CD4-positive, alpha-beta T cell treated with Interferon alpha-2 for 1 hour (primary cell): ENCODE data around the gene ABCA5.
"Not testable (repeated sequence)": the region's sequence is repeated elsewhere in the genome, so short reads cannot be mapped to it uniquely, and the experiment has no call there.

Experiments used
- DNase-seq, 2 donors: peaks; one replicate each; pipeline ENCODE4 v3.0.0-alpha.2; 2020 to 2022

Gene ABCA5

DNA sequence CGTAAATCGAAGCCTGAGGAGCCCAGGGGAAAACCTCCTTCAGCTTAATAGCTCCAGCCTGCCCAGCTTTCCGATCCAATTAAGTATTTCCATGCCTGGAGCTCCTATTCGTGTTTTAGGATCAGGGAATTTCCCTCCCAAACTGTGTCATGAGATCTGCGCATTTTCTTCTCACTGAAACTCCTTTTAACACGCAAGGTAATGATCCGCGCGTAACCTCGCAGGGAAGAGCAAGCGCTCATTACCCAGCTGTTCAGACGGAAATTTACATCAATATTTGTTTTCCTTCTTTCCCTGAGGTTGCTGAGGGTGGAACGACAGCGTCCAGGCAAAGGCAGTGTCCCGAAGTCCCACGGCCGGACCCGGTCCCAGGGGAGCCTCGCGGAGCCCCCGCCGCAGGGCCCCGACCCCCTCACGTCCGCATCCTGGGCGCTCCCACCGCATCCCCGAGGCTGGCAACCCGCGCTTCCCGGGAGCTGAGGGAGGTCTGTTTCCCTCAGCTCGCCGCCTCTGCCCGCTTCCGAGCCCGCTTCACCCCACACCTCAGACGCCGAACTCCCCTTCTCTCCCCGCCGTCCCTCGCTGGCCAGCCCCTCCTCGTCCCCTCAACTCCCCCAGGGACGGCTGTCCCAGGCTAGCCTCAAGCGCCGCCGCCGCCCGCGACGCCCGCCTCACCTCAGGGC is 415 bp downstream of the ABCA5 start:
- peak in 1 of 2 donors; percentile 16 for DNase-seq

GRCh38 chr17:69325518-69326376 is 1.2 kb downstream of the ABCA5 start:
- no peak for DNase-seq

GRCh38 chr17:69323806-69324205 is 3.1 kb downstream of the ABCA5 start:
- DNase-seq = no peak

GRCh38 chr17:69320908-69321238 is 6.1 kb downstream of the ABCA5 start:
- no peak for DNase-seq

DNA sequence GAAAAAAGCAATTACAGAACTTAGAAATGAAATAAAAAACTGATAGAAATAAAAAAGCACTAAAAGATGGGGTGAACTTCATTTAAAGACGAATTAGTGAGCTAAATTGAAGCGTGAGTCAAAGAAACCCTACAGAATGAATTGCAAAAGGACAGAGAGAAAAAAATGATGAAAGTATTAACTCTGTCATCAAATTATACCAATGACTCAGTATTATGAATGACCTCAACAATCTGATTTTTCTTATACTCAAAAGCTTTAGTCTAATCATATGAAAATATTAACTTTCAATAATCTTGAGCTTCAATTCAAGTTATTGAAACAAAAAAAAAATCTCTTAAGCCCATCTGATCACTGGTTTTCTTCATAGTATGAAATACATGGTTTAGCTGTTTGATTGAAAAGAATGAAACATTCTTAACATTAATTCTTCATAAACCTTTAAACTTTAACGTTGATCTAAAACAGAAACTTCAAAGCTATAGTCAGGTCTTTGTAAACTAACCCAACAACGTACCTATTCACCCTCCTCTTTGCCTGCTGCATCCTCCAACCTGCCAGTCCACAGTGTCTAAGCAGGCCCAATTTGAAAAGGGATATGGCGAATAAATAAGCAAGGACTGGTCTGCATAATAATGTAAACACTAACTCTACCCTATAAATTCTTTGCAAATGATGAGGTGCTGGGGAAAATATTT is 6.6 kb downstream of the ABCA5 start:
- DNase-seq = no peak

- no peak for DNase-seq
Observed at GRCh38 chr17:69317625-69318024, 9.3 kb downstream of the ABCA5 start.

GRCh38 chr17:69314246-69315065 is 12.5 kb downstream of the ABCA5 start:
- DNase-seq = no peak

DNA sequence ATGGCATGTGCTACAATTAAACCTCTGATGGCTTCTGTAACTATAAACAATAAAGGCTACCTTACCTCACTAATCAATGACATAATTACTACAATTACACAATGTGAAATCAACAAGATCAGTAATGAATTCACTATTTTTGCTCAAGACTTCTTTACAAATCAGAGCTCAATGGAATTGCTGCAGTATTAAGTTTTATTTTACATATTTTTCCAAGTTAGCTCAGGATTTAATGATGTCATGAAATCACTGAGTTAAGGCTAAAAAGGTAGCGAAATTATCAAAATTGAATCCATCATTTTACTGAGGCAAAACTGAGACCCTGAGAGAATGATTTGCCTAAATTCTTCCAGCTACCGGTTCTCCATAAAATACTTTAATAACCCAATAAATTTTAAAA is 21.8 kb downstream of the ABCA5 start:
- no peak for DNase-seq

GRCh38 chr17:69302682-69303081 is 24.3 kb downstream of the ABCA5 start:
- no peak for DNase-seq

DNA sequence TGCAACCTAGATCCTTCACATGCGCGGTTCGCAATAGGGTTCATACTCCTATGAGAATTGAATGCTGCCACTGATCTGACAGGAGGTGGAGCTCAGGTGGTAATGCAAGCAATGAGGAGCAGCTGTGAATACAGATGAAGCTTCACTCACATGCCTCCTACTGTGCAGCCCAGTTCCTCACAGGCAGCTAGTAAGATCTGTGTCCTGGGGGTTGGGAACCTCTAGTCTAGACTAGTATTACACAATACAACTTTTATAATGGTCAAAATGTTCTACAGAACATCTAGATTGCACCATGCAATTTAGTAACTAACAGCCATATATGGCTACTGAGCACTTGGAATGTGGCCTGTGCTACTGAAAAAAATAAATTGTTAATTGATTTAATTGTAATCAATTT is 26.7 kb downstream of the ABCA5 start:
- DNase-seq = no peak

DNA sequence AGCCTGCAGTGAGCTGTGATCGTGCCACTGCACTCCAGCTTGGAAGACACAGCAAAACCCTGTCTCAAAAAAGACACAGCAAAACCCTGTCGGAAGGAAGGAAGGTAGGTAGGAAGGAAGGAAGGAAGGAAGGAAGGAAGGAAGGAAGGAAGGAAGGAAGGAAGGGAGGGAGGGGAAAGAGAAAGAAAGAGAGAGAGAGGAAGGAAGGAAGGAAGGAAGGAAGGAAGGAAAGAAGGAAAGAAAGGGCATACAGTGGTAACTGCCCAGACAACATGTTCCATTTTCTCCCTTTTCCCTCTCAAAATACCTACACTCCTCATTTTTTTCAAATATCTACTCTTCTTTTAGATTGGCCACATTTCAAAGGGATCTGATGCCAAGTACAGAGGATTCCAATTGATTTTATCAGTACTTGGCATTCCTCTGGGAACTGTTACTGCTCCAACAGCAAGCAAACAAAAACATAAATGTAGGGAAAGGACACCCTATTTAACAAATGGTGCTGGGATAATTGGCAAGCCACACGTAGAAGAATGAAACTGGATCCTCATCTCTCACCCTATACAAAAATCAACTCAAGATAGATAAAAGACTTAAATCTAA is 28.7 kb downstream of the ABCA5 start:
- DNase-seq = not testable (repeated sequence)

- DNase-seq = no peak
Observed at GRCh38 chr17:69287168-69287567, 39.8 kb downstream of the ABCA5 start.

DNA sequence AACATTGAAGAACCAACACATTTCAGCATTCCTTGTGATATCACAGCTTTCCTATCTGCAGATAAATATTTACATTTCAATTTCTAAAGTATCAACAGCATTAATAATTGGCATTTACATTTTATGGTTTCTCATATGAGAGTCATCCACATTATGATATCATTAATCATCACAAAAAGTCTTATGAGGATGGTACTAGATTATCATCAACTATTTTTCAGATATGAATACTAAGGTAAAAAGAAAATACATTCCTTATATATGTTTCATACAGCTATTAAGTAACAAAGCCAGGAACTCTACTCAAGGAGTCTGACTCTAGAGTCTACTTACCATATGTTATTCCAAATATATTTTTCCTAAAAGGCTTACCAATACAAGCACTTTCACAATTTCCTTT is 40.7 kb downstream of the ABCA5 start:
- DNase-seq = no peak

- no peak for DNase-seq
Observed at GRCh38 chr17:69284646-69285045, 42.3 kb downstream of the ABCA5 start.

DNA sequence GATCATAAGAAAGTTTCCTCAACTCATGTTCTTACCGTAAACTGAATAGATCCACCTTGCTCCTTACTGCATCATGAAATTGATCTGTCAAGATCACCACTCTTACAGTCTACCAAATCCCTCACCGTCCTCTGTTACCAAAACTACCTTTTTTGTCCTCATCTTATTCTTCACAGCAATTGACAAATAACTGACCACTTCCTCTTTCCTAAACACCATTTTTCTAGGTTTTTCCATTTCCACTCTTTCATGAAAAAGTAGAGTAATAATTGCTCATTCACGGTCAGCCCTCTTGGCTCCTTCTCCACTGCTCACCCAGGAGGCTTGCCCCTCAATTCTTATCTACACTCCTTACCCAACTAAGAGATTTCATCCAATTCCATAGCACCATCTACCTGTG is 44.9 kb downstream of the ABCA5 start:
- no peak for DNase-seq

- not testable (repeated sequence) for DNase-seq
Observed at GRCh38 chr17:69276279-69276678, 50.7 kb downstream of the ABCA5 start.

DNA sequence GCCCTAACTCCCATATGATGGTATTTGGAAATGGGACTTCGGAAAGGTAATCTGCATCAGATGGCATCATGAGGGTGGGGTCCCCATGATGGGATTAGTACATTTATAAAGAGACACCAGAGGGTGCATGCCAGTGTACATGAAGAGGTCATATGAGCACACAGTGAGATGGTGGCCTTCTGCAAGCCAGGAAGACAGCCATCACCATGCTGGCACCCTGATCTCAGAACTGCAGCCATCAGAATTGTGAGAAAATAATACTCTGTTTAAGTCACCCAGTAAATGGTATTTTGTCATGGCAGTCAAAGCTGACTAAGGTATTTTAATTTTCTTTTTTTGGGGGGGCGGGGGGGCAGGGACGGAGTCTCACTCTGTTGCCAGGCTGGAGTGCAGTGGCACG is 51.2 kb downstream of the ABCA5 start:
- no peak for DNase-seq

GRCh38 chr17:69271023-69271422 is 55.9 kb downstream of the ABCA5 start:
- no peak for DNase-seq

DNA sequence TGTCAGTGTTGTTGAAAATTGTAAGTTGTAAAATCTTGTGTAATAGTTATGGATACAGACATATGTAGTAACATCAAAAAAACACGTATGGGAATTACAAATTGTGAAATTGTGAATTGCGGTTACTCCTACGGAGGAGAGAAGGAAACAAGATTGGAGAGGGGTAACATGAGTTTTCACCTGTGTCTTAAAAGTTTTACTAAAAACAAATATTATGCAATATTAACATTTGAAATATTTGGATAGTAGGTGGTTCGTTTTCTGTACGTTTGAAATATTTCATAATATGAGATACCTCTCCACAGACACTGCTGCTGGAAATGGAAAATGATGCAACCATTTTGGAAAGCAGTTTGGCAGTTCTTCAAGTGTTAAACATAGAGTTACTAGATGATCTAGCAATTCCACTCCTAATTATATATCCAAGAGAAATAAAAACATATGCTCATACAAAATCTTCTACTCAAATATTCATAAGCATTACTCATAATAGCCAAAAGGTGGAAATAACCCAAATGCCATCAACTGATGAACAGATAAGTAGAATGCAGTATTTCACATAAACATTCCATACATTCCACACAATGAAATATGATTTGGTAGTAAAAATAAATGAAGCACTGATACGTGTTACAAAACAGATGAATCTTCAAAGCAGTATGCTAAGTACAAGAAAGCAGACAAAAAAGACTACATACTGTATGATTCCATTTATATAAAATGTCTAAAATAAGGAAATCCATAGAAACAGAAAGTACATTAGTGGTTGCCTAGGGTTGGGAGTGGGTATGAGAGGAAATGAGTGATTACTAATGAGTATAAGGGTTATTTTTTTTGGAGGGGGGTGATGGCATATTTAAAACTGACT is 57.6 kb downstream of the ABCA5 start:
- no peak for DNase-seq

DNA sequence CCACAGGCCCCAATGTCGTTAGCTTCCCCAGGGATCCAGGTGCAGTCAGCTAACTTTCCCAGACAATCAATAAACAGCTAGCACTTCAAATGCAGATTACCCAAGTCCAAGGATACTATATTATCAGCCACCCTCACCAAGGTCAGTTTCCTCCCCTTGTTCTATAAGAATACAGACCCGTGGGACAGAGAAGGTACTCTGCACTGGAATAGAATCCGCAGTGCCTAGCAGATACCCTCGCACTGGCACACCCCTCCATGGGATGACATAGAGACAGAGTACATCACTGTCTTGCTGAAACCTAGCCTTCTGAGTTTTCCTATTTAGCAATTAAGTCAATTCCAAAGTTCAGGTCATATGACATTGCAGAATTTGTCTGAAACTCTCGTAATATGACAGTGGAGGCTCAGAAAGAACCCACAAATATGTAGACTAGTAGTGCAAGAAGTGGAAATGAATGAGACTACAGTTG is 58.4 kb downstream of the ABCA5 start:
- no peak for DNase-seq

GRCh38 chr17:69267219-69267618 is 59.7 kb downstream of the ABCA5 start:
- DNase-seq = no peak
